ENCODE results near the gene RNF19B.
"Not testable (repeated sequence)": the region's sequence is repeated elsewhere in the genome, so short reads cannot be mapped to it uniquely, and the experiment has no call there.

The RNF19B gene

GRCh38 chr1:32991819-32992488, 27.3 kb upstream of the RNF19B start:
- FAIRE-seq, result no peak

GRCh38 chr1:32991386-32991785, 26.8 kb upstream of the RNF19B start:
- FAIRE-seq, result no peak

DNA sequence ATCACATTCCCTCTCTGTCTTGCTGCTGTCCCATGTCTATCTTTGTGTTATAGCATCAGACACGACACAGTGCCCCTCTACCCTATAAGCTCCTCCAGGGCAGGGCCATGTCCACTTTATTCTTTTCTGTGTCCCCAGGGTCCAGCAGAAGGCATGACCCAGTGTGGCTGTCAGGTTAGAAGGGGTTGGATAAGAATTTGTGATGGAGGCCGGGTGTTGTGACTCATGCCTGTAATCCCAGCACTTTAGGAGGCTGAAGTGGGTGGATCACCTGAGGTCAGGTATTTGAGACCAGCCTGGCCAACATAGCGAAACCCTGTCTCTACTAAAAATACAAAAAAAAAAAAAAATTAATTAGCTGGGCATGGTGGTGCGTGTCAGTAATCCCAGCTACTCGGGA, 26.3 kb upstream of the RNF19B start:
- no peak for FAIRE-seq

DNA sequence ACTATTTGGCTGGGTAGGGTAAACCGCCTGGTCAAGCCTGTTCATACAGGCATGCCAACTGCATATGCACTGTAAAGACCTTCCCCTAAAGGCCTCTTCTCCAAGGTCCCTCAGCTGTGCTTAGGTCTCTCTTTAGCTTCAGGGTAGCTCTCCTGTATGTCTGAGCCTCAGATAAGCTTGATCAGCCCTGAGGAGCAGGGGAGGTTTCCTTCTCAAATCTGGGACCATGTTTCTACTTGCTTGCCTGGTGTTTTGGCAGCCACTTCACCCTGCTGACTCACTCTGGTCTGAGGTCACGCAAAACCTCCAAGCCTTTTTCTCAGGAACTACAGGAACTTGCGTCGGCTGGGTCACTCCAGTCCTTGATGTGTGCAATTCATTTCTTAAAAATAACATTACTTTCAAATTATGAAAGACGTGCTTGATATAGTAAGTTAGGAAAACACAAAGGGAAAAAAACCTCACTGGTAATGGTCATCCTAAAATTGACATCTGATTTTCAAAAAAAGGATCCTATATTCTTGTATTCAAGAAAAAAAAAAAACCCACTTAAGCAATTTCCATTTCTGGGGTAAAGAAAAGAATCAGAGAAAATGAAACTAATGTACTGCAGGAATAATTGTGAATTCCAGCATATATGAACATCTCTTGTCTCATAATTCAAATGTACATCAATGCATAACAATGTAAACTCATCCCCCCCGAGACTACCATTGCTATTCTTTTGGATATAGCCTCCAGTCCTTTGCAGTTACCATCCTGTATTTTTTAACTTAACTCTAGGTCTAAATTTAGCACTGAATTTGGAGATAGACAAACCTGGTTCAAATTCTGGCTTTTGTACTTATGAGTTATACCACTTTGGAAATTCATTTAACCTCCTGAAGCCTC, 24.8 kb upstream of the RNF19B start:
- no peak for FAIRE-seq

DNA sequence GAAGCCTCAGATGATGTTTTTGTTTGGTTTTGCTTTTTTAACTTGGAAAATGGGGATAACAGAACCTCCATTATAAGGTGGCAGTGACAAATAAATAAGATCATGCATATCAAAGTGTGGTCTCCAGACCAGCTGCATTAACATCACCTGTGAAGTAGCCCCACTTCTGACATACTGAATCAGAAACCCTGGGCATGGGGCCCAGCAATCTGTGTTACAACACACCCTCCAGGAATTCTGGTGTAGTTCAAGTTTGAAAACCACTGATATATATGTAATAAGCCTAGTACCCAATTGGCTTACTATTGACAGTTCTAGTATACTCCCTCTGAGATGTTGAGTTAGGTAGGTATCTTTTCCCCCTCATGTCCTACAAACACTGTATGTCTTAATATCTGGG, 24.1 kb upstream of the RNF19B start:
- FAIRE-seq, result no peak

- FAIRE-seq, result no peak
Observed at GRCh38 chr1:32985226-32985625, 20.6 kb upstream of the RNF19B start.

DNA sequence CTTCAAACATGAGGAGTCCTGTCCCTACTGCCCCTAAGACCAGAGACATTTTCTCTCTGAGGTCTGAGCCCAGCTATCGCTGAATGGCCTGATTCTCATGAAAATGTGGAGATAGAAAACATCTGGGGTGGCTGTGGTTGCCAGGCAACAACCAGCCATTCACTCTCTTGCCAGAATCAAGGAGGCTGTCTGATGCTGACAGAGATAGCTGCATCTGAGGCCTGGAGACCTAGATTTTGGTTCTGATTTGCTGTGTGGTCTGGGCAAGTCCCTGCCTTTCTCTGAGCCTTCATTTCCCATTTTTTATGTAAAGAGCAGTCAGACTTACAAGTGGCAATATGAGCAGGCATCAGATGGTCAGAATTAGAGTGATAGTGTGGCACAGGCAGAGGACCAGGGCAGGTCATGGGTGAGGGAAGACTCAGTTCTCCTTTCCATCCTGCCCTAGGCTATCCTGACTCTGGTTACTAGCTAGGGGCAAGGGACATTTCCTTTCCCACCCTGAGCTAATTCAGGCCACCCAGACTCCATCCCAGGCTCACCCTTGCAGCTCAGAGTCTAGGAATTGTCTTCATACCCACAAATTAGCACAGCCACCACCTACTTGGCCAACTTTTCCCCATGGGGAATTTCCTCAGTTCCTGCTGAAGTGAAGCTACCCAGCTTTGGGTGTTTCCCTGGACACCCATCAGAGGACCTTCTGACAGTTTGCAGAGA, 20.0 kb upstream of the RNF19B start:
- no peak for FAIRE-seq

DNA sequence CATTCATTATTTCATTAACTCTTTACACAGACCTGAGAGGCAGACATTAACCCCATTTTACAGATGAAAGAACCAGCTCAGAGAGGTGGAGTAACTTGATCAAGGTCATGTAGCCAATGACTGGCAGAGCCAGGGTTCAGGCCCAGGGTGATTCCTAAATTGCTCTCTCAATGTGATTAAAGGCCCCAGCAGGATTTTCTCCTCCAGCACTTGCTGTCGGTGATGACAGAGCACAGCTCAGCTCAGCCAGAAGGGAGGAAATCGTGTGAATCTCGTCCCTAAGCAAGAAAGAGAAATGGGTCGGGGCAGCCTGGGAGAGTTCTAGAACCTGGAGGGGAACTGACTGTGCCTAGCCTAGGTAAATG, 19.5 kb upstream of the RNF19B start:
- no peak for FAIRE-seq

GRCh38 chr1:32983020-32983419, 18.4 kb upstream of the RNF19B start:
- FAIRE-seq, result no peak

DNA sequence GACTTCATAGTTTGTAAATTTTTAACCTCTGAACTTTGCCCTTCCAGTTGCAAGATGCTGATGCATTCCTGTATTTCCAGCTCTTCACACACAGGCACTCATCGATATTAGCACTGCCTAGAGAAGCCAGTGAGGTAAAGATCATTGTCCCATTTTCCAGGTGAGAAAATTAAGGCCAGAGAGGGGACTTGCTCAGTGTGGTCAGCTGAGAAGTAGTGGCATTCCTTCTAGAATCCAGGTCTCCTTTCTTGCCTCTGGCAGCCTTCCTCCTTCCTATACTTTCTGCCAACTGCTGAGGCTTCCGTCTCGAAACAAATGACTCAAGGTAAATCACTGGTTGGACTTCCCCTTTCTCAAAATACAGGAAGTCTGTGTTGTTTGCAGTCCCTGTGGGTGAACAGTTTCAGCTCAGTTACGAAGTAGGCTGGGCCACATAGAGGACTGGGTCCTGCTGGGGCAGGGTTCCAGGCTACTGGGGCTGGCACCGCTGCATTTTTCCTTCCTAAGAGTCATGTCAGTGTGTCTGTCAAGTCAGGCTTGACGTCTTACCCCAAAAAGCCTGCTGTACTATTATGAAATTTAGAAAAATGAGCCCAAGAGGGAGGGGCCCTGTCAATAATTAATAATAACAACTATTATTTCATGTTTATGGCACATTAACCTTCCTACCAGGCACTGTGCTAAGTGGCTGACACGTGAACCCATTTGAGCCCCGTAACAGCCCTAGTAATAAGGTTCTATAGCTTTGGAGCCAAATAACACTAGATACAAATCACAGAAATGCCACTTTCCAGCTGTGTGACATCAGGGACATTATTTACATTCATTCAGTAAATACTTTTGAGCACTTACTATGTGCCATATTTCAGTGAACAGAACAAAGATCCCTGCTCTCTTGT, 16.6 kb upstream of the RNF19B start:
- no peak for FAIRE-seq

DNA sequence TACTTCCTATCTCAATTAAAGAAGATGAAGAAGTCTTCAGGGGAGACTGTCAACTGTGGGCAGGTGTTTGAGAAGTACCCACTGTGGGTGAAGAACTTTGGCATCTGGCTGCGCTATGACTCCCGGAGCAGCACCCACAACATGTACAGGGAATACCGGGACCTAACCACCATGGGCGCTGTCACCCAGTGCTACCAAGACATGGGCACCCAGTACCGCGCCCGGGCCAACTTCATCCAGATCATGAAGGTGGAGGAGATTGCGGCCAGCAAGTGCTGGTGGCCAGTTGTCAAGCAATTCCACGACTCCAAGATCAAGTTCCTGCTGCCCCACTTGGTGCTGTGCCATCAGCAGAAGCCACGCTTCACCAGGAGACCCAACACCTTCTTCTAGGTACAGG, 15.5 kb upstream of the RNF19B start:
- no peak for FAIRE-seq

GRCh38 chr1:32978854-32979253, 14.2 kb upstream of the RNF19B start:
- no peak for FAIRE-seq

DNA sequence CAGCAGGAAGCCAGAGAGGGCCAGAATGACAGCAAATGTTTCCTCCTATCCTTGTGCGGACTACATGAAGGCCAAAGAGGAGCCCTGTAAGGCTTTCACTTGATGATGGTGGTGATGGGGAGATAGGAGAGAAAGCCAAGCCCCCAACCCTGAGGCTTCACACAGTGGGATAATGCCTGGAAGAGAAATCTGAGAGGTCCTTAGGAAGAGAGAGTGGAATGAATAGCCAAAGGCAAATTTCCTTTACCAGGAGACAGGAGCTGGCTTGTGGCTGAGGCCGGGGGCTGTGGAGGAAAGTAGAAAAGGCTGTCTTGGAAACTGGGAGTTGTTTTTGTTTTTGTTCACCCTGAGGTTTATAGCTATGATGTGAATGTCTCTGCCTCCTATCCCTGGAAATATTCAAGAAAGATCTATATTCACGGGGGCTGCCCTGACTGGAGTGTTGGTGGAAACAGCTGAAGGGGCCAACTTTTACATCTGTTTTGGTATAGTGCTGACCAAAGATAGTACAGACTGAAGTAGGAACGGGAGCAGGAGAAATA, 13.0 kb upstream of the RNF19B start:
- FAIRE-seq, result no peak

DNA sequence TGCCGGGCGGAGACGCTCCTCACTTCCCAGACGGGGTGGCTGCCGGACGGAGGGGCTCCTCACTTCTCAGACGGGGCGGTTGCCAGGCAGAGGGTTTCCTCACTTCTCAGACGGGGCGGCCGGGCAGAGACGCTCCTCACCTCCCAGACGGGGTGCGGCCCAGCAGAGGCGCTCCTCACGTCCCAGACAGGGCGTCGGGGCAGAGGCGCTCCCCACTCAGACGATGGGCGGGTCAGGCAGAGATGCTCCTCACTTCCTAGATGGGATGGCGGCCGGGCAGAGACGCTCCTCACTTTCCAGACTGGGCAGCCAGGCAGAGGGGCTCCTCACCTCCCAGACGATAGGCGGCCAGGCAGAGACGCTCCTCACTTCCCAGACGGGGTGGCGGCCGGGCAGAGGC, 10.4 kb upstream of the RNF19B start:
- not testable (repeated sequence) for FAIRE-seq

GRCh38 chr1:32973458-32973857, 8.8 kb upstream of the RNF19B start:
- not testable (repeated sequence) for FAIRE-seq

GRCh38 chr1:32972814-32973428, 8.3 kb upstream of the RNF19B start:
- no peak for FAIRE-seq

DNA sequence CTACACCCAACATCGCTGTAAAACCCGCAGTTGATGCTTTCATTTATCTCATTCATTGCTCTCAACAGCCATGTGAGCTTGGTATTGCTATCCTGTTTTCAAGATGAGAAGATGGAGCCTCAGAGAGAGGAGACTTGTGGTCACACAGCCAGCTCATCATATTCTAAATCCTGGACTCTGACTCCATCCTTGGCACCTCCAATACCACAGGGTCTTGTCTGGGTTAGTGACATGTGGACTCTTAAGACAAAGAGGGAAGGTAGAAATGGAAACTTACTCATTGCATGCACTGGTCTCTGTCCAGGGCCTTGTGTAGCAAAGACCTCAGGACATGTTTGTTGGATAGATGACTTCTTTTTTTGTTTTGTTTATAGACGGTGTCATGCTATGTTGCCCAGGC, 7.0 kb upstream of the RNF19B start:
- FAIRE-seq, result no peak

DNA sequence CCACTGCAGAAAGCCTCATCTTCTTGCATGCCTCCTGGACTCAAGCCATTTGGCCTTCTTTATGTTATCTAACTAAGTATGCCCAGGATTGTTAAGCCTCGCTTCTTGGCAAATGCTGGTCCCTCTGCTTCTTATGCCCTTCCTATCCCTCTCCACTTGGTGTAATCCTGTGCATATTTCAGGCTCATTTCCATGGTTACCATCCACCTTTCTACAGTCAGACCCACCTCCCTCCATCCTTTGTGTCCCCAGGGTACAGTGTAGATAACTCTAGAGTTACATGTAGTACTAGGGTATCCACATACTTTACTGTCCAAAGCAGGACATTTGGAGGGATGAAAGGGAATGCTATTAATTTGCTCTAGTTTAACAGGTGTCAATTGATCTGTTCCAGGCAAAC, 6.5 kb upstream of the RNF19B start:
- FAIRE-seq, result no peak

DNA sequence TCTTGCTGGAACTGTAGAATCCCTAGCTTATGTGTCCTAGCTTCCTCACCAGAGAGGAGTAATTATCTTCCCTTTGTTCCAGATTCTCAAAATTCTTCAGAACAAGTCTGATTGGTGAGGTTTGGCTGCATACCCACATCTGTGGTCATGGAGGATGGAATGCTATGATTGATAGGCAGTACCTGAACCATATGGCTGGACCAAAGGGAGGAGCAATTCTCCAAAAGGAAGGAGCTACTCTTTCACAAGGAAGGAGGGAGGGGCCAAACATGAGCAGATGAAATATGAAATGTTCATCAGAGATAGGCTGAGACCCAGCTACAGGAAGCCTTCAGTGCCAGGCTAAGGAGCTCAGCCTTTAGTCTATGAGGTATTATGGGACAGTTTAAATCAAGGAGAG, 5.0 kb upstream of the RNF19B start:
- no peak for FAIRE-seq

DNA sequence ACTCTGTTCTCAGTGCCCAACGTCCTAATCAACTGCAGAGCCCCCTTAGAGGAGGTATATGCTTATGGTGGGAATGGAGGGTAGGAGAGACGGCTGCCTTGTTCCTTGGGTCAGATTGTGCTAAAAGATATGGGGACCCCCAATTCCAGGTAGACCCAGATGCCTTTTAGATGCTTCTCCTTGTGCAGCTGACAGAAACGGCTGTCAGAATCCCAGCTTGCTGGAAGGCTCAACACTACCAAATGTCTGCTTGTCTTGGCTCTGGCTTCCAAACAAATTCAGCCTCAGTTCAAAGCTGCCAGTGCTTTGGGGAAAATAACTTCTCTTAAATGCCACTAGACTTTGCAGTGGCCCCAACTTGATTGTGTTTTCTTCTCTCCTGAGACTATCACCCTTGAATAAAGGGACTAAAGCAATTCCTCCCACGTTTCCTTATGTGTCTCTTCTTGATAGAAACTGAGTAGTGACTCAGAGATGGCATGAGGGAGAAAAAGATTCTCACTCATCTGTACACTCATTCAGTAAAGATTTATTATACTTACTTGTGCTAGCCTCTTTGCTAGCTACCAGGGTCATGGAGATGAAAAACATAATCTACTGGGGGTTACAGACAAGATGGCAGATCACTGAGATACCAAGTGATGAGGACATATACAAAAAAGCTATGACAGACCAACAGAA, 3.4 kb upstream of the RNF19B start:
- no peak for FAIRE-seq

DNA sequence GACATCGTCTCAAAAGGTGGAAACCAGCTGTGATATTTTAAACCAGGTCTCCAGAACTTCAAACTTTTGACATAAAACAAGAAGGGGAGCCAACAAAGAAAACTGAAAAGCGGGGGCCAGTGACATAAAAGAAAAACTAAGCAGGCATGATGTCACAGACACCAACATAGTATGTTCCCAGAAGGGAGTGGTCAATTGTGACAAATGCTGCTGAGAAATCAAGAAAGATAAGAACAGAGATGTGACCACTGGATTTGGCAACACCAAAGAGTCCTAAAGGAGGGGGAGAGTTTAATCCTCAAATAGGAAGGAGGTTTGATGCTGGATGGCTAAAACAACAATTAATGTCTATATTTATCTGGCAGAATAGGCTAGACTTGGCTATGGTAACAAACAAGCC, 2.3 kb upstream of the RNF19B start:
- FAIRE-seq, result no peak
